MCF 10A (cell line): ENCODE measurements around the gene RBM38. TPM values are rescaled to one million over a fixed set of nuclear protein-coding genes. Genes with fewer than 3 reads are reported as not detected.

Experiments used
- BruUV-seq: library from RNA; stranded (reverse); fragments of 400-500 nt; replicated peaks from 2 replicates; lab custom pipeline; 2021; lab: Mats Ljungman, UMichigan
- CTCF ChIA-PET: fragments of 300-600 bp; sonication (Branson Sonifier 250); formaldehyde crosslinking; extraction: SDS; loops from one replicate; lab custom pipeline; 2021; ENCODE audit warnings: antibody characterized with exemption, inconsistent platforms; lab: Yijun Ruan, JAX
- POLR2A ChIA-PET: fragments of 300-600, 350-650 bp; sonication (Branson Sonifier 250); formaldehyde crosslinking; extraction: SDS; loops from one replicate; lab custom pipeline; 2020; ENCODE audit warnings: antibody characterized with exemption, inconsistent platforms; lab: Yijun Ruan, JAX
- DNase-seq: peaks from one replicate; pipeline ENCODE4 v3.0.0-alpha.2; 2018; ENCODE audit not compliant: unreplicated experiment
- H3K27ac Mint-ChIP-seq: one replicate; pipeline ENCODE4 v1.8.0; 2022; ENCODE audit warnings: mild to moderate bottlenecking, low read depth, mixed read lengths; ENCODE audit not compliant: unreplicated experiment
- H3K27me3 Mint-ChIP-seq: one replicate; pipeline ENCODE4 v1.8.0; 2022; ENCODE audit warnings: mixed read lengths; ENCODE audit not compliant: insufficient read depth, unreplicated experiment
- H3K36me3 Mint-ChIP-seq: one replicate; pipeline ENCODE4 v1.8.0; 2022; ENCODE audit warnings: mild to moderate bottlenecking, moderate library complexity, mixed read lengths; ENCODE audit not compliant: insufficient read depth, unreplicated experiment
- H3K4me1 Mint-ChIP-seq: one replicate; pipeline ENCODE4 v1.8.0; 2022; ENCODE audit warnings: mixed read lengths; ENCODE audit not compliant: insufficient read depth, unreplicated experiment
- H3K4me3 Mint-ChIP-seq: one replicate; pipeline ENCODE4 v1.8.0; 2022; ENCODE audit warnings: mild to moderate bottlenecking, moderate library complexity, mixed read lengths; ENCODE audit not compliant: unreplicated experiment
- H3K9me3 Mint-ChIP-seq: one replicate; pipeline ENCODE4 v1.8.0; 2022; ENCODE audit warnings: mixed read lengths; ENCODE audit not compliant: unreplicated experiment
- intact Hi-C: fragments of 100-400 bp; cut with micrococcal nuclease; formaldehyde crosslinking; loops from 2 replicates; pipeline ENCODE4 v1.14.1; 2022
- total RNA-seq: library from RNA; stranded (reverse); gene quantifications from 2 replicates; pipeline ENCODE4 v1.2.3, GENCODE V29; 2022
- TF ChIP-seq, protein P1 (sequence below): fragments of 200-600 bp; IDR thresholded peaks from one replicate; pipeline ENCODE4 v1.8.0; 2022; ENCODE audit warnings: antibody characterized with exemption, mild to moderate bottlenecking; ENCODE audit not compliant: unreplicated experiment

The RBM38 gene
- total RNA-seq, 1 experiment from 2014 or later = 5.1 TPM

DNA sequence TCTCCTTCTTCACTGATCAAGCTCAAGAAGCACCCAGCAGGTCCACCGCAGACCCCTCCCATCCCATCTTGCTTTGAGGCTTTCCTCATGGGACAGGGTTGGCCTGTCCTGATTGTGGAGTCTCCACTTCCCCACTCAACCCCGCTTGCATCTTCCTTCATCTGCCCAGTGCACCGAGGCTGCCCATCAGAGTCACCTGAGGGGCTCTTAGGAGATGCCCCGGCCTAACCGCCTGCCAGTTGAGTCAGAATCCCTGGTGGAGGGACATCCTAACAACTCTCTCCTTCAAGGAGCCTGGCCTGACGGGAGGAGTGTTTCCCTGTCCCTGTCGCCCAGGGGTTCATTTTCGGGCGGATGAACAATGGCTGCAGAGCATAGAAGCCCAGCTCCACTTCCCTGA, 46.1 kb downstream of the RBM38 start:
- peaks cover 6% of the 10 kb centered on the region for H3K36me3 Mint-ChIP-seq
- no peaks in the 10 kb centered on the region for H3K27me3 Mint-ChIP-seq
- H3K4me1 Mint-ChIP-seq = no peaks in the 10 kb centered on the region
- ChIA-PET CTCF (interaction anchor here (0.6 to 2.8 kb wide), 6 partner anchors 19 to 1426 kb away, joined by 3 to 9 read pairs (median 3); no protein-coding TSS in a partner anchor), POLR2A (interaction anchor here (1.1 kb wide), 1 partner anchor 56 kb away, joined by 4 read pairs; no protein-coding TSS in a partner anchor)
- TF ChIP-seq, protein P1, sequence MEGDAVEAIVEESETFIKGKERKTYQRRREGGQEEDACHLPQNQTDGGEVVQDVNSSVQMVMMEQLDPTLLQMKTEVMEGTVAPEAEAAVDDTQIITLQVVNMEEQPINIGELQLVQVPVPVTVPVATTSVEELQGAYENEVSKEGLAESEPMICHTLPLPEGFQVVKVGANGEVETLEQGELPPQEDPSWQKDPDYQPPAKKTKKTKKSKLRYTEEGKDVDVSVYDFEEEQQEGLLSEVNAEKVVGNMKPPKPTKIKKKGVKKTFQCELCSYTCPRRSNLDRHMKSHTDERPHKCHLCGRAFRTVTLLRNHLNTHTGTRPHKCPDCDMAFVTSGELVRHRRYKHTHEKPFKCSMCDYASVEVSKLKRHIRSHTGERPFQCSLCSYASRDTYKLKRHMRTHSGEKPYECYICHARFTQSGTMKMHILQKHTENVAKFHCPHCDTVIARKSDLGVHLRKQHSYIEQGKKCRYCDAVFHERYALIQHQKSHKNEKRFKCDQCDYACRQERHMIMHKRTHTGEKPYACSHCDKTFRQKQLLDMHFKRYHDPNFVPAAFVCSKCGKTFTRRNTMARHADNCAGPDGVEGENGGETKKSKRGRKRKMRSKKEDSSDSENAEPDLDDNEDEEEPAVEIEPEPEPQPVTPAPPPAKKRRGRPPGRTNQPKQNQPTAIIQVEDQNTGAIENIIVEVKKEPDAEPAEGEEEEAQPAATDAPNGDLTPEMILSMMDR = no peak
- H3K27ac Mint-ChIP-seq = no peak overlapping the region
- DNase-seq = no peak
- no peak overlapping the region for H3K4me3 Mint-ChIP-seq
- BruUV-seq = no TSS peak
- H3K9me3 Mint-ChIP-seq = no peaks in the 10 kb centered on the region
- intact Hi-C loops = loop anchor here (5.0 kb wide), 1 partner anchor 55 kb away; no protein-coding TSS in a partner anchor

DNA sequence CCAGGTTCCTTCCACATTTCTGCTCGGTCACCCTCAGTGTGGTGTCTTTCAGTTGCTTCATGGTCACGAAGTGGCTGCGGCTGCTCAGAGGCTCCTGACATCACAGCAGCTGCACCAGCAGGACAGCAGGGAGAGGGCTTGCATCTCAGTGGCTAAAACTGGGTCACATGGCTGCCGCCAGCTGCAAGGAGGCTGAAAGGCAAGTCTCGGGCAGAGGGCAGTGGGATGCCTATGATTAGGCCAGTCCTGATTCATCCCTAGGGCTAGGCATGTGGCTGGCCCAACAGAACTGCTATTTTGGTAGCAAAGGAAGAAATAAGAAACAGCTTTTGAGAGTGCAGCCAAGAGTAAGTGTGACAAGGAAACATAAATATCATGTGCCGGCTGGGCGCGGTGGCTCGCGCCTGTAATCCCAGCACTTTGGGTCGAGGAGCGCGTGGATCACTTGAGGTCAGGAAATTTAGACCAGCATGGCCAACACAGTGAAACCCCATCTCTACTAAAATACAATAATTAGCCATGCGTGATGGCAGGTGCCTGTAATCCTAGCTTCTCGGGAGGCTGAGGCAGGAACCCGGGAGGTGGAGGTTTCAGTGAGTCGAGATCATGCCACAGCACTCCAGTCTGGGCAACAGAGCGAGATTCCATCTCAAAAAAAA, 46.6 kb downstream of the RBM38 start:
- Mint-ChIP-seq H3K9me3 (no peaks in the 10 kb centered on the region), H3K4me1 (no peaks in the 10 kb centered on the region), H3K27me3 (no peaks in the 10 kb centered on the region), H3K36me3 (peaks cover 6% of the 10 kb centered on the region), H3K4me3 (no peak overlapping the region), H3K27ac (no peak overlapping the region)
- TF ChIP-seq, protein P1 = no peak
- ChIA-PET POLR2A (interaction anchor here (1.1 to 1.8 kb wide), 2 partner anchors 25 to 55 kb away, joined by 4 read pairs; no protein-coding TSS in a partner anchor), CTCF (interaction anchor here (0.6 to 1.0 kb wide), 5 partner anchors 18 to 879 kb away, joined by 3 to 7 read pairs (median 3); no protein-coding TSS in a partner anchor)
- no peak for DNase-seq
- BruUV-seq = no TSS peak
- intact Hi-C loops = loop anchor here (5.0 kb wide), 1 partner anchor 56 kb away; no protein-coding TSS in a partner anchor

DNA sequence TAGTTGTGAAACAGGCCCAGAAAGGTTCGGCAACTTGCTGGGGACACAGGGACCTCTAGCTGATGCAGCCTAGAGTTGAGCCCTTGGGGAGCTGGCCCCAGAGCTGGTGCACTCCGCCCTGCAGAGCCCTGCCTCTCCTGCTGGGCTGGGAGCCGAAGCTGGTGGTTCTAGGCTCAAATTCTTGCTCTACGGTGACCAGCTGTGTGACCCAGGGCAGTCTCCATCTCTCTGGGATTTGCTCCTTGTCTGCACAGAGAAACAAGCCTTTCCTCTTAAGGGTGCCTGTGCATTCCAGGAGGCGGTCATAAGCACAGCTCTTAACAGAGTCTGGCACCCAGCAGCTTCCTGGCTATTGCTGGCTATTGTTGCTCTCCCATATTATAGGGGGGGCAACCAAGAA, 47.4 kb downstream of the RBM38 start:
- no peak for DNase-seq
- Mint-ChIP-seq H3K9me3 (no peaks in the 10 kb centered on the region), H3K4me1 (no peaks in the 10 kb centered on the region), H3K36me3 (peaks cover 6% of the 10 kb centered on the region), H3K27me3 (peaks cover 2% of the 10 kb centered on the region), H3K27ac (no peak overlapping the region), H3K4me3 (no peak overlapping the region)
- BruUV-seq = no TSS peak
- CTCF ChIA-PET = interaction anchor here (0.6 to 1.0 kb wide), 5 partner anchors 17 to 217 kb away, joined by 3 to 7 read pairs (median 3); no protein-coding TSS in a partner anchor
- POLR2A ChIA-PET = interaction anchor here (1.8 kb wide), 1 partner anchor 26 kb away, joined by 4 read pairs; no protein-coding TSS in a partner anchor
- intact Hi-C loops = loop anchor here (5.0 kb wide), 1 partner anchor 56 kb away; no protein-coding TSS in a partner anchor
- TF ChIP-seq, protein P1 = no peak

DNA sequence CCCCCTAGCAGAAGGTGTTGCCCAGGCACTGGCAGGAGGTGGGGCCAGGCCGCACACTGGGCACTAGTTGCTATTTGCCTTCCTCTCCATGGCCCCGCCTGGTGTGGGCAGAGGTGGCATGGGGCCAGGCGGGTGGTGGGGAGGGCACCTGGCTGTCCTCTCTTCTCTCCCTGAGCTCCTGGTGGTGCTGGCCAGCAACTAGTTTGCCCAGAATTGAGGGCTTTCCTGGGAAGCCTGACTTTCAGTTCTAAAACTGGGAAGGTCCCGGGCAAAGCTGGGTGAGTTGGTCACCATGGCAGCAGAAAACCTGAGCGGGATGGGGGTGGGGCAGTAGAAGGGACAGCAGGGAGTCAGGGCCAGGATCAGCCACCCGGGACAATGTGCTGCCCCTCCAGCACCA, 48.2 kb downstream of the RBM38 start:
- intact Hi-C loops = loop anchor here (5.0 kb wide), 1 partner anchor 57 kb away; no protein-coding TSS in a partner anchor
- no peak overlapping the region for H3K4me3 Mint-ChIP-seq
- H3K36me3 Mint-ChIP-seq = peaks cover 6% of the 10 kb centered on the region
- H3K4me1 Mint-ChIP-seq = no peaks in the 10 kb centered on the region
- TF ChIP-seq, protein P1 = no peak
- DNase-seq = peak; percentile 53
- ChIA-PET POLR2A (interaction anchor here (1.8 kb wide), 1 partner anchor 26 kb away, joined by 4 read pairs; no protein-coding TSS in a partner anchor), CTCF (interaction anchor here (0.7 kb wide), 1 partner anchor 59 kb away, joined by 3 read pairs; no protein-coding TSS in a partner anchor)
- H3K9me3 Mint-ChIP-seq = no peaks in the 10 kb centered on the region
- H3K27ac Mint-ChIP-seq = no peak overlapping the region
- H3K27me3 Mint-ChIP-seq = peaks cover 10% of the 10 kb centered on the region
- no TSS peak for BruUV-seq
